HepG2 (cell line): ENCODE results near the gene NAIF1. TPM values are rescaled to one million over a fixed set of nuclear protein-coding genes. Genes with fewer than 3 reads are reported as not detected.

Experiments
- ASH2L ChIP-seq: fragments of 300-600, 200-600 bp; sonication (generic); IDR thresholded peaks from 2 replicates; pipeline ENCODE4 v1.7.0; 2017; ENCODE audit warnings: low read depth, mild to moderate bottlenecking, moderate library complexity, mixed read lengths, low read length; ENCODE audit not compliant: insufficient read length
- CREB1 ChIP-seq, 2 experiments: fragments of 450-650 bp in 1 of 2; IDR thresholded peaks; 2 replicates each; pipeline ENCODE4 v1.6.1; 2016 to 2017; ENCODE audit warnings: control low read depth in 1 of 2, mild to moderate bottlenecking in 1 of 2, missing compliant biosample characterization in 1 of 2, missing genetic modification characterization in 1 of 2
- DNMT3B ChIP-seq: conservative IDR thresholded peaks from 2 replicates; pipeline ENCODE4 v1.6.1; 2016; ENCODE audit warnings: missing biosample characterization, control low read depth
- DR1 ChIP-seq: sonication (generic); formaldehyde crosslinking; IDR thresholded peaks from 2 replicates; pipeline ENCODE4 v1.8.0; 2021; ENCODE audit warnings: mild to moderate bottlenecking, missing genetic modification reagents, inconsistent platforms
- EED ChIP-seq: sonication (generic); formaldehyde crosslinking; IDR thresholded peaks from 2 replicates; pipeline ENCODE4 v1.5.0; 2020; ENCODE audit warnings: mild to moderate bottlenecking, missing genetic modification reagents
- FOXP1 ChIP-seq, 2 experiments: fragments of 450-650 bp in 1 of 2; IDR thresholded peaks; 2 replicates each; pipeline ENCODE4 v1.6.1; 2017 to 2018; ENCODE audit warnings: antibody characterized with exemption in 1 of 2
- GFI1 ChIP-seq: sonication (generic); formaldehyde crosslinking; IDR thresholded peaks from 2 replicates; pipeline ENCODE4 v1.5.0; 2020; ENCODE audit warnings: missing genetic modification reagents, mild to moderate bottlenecking, borderline replicate concordance
- HDAC1 ChIP-seq: sonication (generic); formaldehyde crosslinking; IDR thresholded peaks from 2 replicates; pipeline ENCODE4 v1.5.1; 2020; ENCODE audit warnings: mild to moderate bottlenecking, missing genetic modification reagents
- HIVEP1 ChIP-seq: sonication (generic); formaldehyde crosslinking; IDR thresholded peaks from 2 replicates; pipeline ENCODE4 v1.4.0; 2020; ENCODE audit warnings: mild to moderate bottlenecking, missing genetic modification reagents
- HNF4G ChIP-seq, 2 experiments: sonication (generic) in 1 of 2; formaldehyde crosslinking in 1 of 2; IDR thresholded peaks; 2 replicates each; pipeline versions ENCODE4 v1.4.0 to v1.6.1; 2011 to 2020; ENCODE audit warnings: borderline replicate concordance in 2 of 2, low read depth in 2 of 2, mild to moderate bottlenecking in 2 of 2, low read length in 1 of 2, missing genetic modification reagents in 1 of 2, moderate library complexity in 1 of 2
- HOXA7 ChIP-seq: sonication (generic); formaldehyde crosslinking; IDR thresholded peaks from 2 replicates; pipeline ENCODE4 v1.8.1; 2022; ENCODE audit warnings: mild to moderate bottlenecking, missing genetic modification reagents, moderate library complexity
- KLF13 ChIP-seq: sonication (generic); formaldehyde crosslinking; IDR thresholded peaks from 2 replicates; pipeline ENCODE4 v1.4.0; 2020; ENCODE audit warnings: mild to moderate bottlenecking, missing genetic modification reagents
- NCOA2 ChIP-seq: sonication (generic); formaldehyde crosslinking; IDR thresholded peaks from 2 replicates; pipeline ENCODE4 v1.8.0; 2022; ENCODE audit warnings: inconsistent platforms
- PHF20 ChIP-seq: sonication (generic); formaldehyde crosslinking; IDR thresholded peaks from 2 replicates; pipeline ENCODE4 v1.5.0; 2020; ENCODE audit warnings: mild to moderate bottlenecking, missing genetic modification reagents
- PITX1 ChIP-seq: sonication (generic); formaldehyde crosslinking; IDR thresholded peaks from 2 replicates; pipeline ENCODE4 v1.5.1; 2020; ENCODE audit warnings: mild to moderate bottlenecking, missing genetic modification reagents
- RARA ChIP-seq: IDR thresholded peaks from 2 replicates; pipeline ENCODE4 v1.6.1; 2016; ENCODE audit warnings: missing genetic modification reagents, missing compliant biosample characterization
- SUZ12 ChIP-seq: fragments of 150-350 bp; IDR thresholded peaks from 2 replicates; pipeline ENCODE4 v1.6.1; 2014; ENCODE audit warnings: low read depth, low read length
- TAF1 ChIP-seq: sonication (generic); formaldehyde crosslinking; IDR thresholded peaks from 2 replicates; pipeline ENCODE4 v1.4.0; 2020; ENCODE audit warnings: missing genetic modification reagents
- YEATS4 ChIP-seq: sonication (generic); formaldehyde crosslinking; IDR thresholded peaks from 2 replicates; pipeline ENCODE4 v1.4.0; 2020; ENCODE audit warnings: missing genetic modification reagents, borderline replicate concordance
- ZNF280B ChIP-seq: sonication (generic); formaldehyde crosslinking; IDR thresholded peaks from 2 replicates; pipeline ENCODE4 v1.5.0; 2020; ENCODE audit warnings: missing genetic modification reagents, mild to moderate bottlenecking, borderline replicate concordance
- ZNF3 ChIP-seq: IDR thresholded peaks from 2 replicates; pipeline ENCODE4 v1.7.0; 2017; ENCODE audit warnings: inconsistent platforms
- ZNF331 ChIP-seq: sonication (generic); formaldehyde crosslinking; IDR thresholded peaks from 2 replicates; pipeline ENCODE4 v1.4.0; 2020; ENCODE audit warnings: missing genetic modification reagents
- ZNF577 ChIP-seq: sonication (generic); formaldehyde crosslinking; IDR thresholded peaks from 2 replicates; pipeline ENCODE4 v1.4.0; 2020; ENCODE audit warnings: mild to moderate bottlenecking, low read depth, missing genetic modification reagents, borderline replicate concordance
- ZNF644 ChIP-seq: IDR thresholded peaks from 2 replicates; pipeline ENCODE4 v1.6.1; 2016; ENCODE audit warnings: low read depth
- polyA plus RNA-seq, 8 experiments: library from polyadenylated mRNA; depleted of rRNA in 3 of 8; stranded (reverse) in 7 of 8; unstranded in 1 of 8; fragments of >200 nt; fragmentation: Illumina TruSeq in 4 of 8; extraction: Trizol in 4 of 8; gene quantifications; 2 replicates each; pipeline versions ENCODE4 v1.2.1 to v1.2.3, GENCODE V29; 2011 to 2016; ENCODE audit warnings: low read depth in 4 of 8, missing spikeins in 1 of 8, mixed read lengths in 1 of 8; ENCODE audit not compliant: insufficient read depth in 1 of 8
- total RNA-seq, 5 experiments: library from RNA; depleted of rRNA; stranded (reverse); fragments of >200 nt; fragmentation: Illumina TruSeq; extraction: Trizol; gene quantifications; 2 replicates each; pipeline ENCODE4 v1.2.3, GENCODE V29; 2016; ENCODE audit warnings: low read depth in 1 of 5

Gene NAIF1
- total and polyA plus RNA-seq, 2 of the 13 experiments (the other 11 are each of a cell fraction or from before 2014, with no cell fraction given), result 6.0 to 6.9 TPM

DNA sequence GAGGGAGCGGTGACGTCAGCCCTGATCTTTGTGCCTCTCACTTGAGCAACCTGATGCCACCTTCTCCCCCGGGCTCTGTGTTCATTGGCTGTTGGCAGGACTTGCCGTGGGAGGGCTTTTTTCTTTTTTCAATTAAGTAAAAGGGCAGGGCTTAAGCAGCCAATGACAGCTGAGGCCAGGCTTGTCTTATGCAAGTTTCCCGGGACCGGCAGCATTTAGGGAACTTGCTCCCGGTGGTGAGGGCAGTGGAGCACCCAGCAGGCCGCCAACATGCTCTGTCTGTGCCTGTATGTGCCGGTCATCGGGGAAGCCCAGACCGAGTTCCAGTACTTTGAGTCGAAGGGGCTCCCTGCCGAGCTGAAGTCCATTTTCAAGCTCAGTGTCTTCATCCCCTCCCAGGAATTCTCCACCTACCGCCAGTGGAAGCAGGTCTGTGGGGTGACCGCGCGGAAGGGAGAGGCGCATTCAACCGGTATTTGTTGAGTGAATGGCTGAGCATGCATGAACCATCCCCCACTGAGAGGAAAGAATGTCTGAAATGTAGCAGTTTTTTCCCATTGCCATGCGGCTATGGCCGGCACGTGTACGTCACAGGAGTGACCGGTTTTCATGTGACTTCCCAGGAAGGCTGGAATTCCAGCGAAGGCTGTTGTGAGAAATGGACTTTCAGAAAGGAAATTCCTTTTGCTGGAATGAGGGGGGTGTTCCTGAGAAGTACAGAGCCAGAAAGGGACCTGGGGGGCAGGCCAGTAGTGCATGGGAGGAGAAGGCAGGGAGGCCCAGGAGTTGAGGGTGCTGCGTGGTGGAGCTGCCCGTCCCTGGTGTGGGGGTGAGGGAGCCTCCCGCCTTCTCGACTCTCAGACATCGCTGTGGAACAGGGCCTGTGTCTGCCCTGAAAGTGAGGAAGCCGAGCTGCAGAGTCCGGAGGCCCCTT, 31.4 kb upstream of the NAIF1 start (continued):
- TF ChIP-seq NCOA2 (peak; percentile 49; the same call in 1 of the 2 replicates), DNMT3B (CRISPR knock-in tag) (no peak), ZNF577 (CRISPR knock-in tag) (0 out of 2 replicates have a peak, but pooled peaks have one; percentile 52), HNF4G (IDR thresholded peaks at IDR 0.05; ENCODE audit: borderline replicate concordance, low read depth, low read length) (peak; percentile 63; the same call in 1 of the 2 replicates), HNF4G (CRISPR knock-in tag; IDR thresholded peaks at IDR 0.05; ENCODE audit: borderline replicate concordance, low read depth) (peak; percentile 47; the same call in 1 of the 2 replicates), ZNF644 (CRISPR knock-in tag) (0 out of 2 replicates have a peak, but pooled peaks have one; percentile 1), ZNF331 (CRISPR knock-in tag) (peak; percentile 71; the same call in 1 of the 2 replicates), PHF20 (CRISPR knock-in tag) (peak; percentile 44; the same call in 1 of the 2 replicates), CREB1 (IDR thresholded peaks at IDR 0.05) (peak; percentile 98), CREB1 (CRISPR knock-in tag; IDR thresholded peaks at IDR 0.05) (no peak), TAF1 (CRISPR knock-in tag) (peak; percentile 80), HOXA7 (CRISPR knock-in tag) (no peak), ASH2L (peak; percentile 78), KLF13 (CRISPR knock-in tag) (no peak), FOXP1 (IDR thresholded peaks at IDR 0.05) (no peak), FOXP1 (CRISPR knock-in tag; IDR thresholded peaks at IDR 0.05) (0 out of 2 replicates have a peak, but pooled peaks have one; percentile 12), HDAC1 (CRISPR knock-in tag) (peak; percentile 60; the same call in 1 of the 2 replicates), PITX1 (CRISPR knock-in tag) (peak; percentile 50; the same call in 1 of the 2 replicates), RARA (CRISPR knock-in tag) (0 out of 2 replicates have a peak, but pooled peaks have one; percentile 2), EED (CRISPR knock-in tag) (peak; percentile 72; the same call in 1 of the 2 replicates), ZNF280B (CRISPR knock-in tag) (peak; percentile 27; the same call in 1 of the 2 replicates), ZNF3 (0 out of 2 replicates have a peak, but pooled peaks have one; percentile 32), DR1 (peak; percentile 89), HIVEP1 (CRISPR knock-in tag) (0 out of 2 replicates have a peak, but pooled peaks have one; percentile 32), GFI1 (0 out of 2 replicates have a peak, but pooled peaks have one; percentile 31), YEATS4 (CRISPR knock-in tag) (peak; percentile 68; the same call in 1 of the 2 replicates), SUZ12 (no peak)
